Measurements from ENCODE around the gene FUT7.
"Not testable (repeated sequence)": the region's sequence is repeated elsewhere in the genome, so short reads cannot be mapped to it uniquely, and the experiment has no call there.

The FUT7 gene

DNA sequence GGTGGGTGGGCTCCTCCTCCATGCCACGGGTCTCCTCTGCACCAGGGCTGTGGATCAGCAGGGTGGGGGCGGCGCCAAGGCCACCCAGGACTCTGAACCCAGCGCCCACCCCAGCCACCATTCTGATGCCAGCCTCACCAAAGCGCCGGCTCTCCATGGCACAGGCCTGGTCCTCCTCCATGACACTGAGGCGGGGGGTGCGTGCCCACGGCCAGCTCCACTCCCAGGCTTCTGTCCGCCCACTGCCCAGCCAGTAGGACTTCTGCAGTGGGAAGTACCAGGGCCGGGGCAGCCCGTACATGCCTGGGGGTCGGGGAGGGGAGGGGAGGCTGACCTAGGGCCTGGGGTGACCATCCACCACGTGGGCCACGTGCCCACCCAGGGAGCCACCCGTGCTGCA lies 15.5 kb downstream of the FUT7 start:
- DNase-seq: no peak

GRCh38 chr9:137015976-137016375 lies 15.9 kb downstream of the FUT7 start:
- no peak for DNase-seq

- no peak for DNase-seq
Measured at GRCh38 chr9:137015540-137015930, 16.4 kb downstream of the FUT7 start.

DNA sequence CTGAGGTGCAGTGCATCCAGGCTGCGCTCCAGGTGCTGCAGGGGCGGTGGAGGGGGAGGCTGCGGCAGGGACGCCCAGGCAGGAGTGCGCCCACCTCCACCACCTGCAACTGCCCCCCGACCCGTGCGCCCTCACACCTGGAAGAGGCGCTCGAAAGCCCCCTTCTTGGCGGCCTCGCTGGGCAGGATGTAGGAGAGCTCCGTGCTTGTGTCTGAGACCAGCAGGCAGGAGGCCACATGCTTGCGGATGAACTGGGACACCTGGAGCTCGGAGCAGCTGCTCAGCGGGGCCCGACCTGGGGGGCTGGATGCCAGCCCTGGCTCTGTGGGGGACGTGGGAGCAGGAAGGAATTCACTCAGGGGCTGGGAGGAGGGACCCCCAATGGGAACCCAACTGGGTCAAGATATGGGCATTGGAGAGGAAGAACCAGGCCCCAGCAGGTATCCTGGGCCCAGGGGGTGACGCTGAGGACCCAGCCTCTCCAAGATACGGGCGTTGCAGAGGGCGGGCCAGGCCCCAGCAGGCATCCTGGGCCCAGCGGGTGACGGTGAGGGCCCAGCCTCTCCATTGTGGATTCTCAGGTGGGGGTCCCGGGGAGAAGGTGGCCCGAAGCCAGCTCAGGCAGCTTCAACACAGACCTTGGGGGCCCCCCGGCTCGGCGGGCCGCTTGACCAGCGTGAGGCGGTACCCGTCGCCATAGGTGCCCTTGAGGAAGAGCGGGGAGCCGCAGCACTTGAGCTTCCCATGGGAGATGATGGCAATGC lies 16.9 kb downstream of the FUT7 start:
- no peak for DNase-seq

DNA sequence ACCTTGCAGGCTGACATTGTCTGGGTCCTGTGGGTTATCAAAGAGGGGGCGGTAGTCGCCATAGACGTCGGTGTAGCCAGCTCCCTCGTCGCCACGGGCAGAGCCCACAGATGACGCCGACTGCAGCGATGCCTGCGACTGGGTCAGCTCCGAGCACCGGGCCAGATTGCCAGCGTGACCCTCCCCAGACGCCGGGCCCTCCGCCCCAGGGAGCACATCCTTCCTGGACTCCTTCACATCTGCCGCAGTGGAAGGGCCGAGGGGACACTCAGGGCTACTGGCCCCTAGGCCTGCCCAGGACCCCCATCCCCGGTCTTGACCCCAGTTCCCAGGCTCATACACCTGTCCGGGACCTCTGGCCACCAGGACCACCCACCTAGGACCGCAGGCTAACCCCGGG lies 17.7 kb downstream of the FUT7 start:
- no peak for DNase-seq

DNA sequence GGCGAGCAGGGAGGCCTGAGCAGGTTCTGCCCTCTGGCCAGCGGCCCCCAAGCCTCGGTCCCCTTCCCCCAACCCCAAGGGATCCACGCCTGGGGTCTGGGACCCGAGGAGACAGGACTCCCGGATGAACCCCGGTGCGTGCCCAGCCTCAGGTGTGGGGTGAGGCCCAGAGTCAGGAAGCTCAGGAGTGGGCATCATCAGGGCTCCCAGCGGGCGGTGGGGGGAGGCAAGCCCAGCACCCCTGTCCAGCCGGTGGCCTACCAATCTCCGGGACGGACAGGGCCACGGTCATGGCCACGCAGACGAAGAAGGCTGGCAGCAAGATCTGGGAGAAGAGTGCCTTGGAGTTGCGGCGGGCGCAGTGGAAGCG lies 18.3 kb downstream of the FUT7 start:
- DNase-seq: no peak

- DNase-seq: no peak
Measured at GRCh38 chr9:137012694-137013570, 19.0 kb downstream of the FUT7 start.

GRCh38 chr9:137011907-137012675 lies 19.8 kb downstream of the FUT7 start:
- DNase-seq: no peak

- no peak for DNase-seq
Measured at GRCh38 chr9:137011156-137011555, 20.7 kb downstream of the FUT7 start.

DNA sequence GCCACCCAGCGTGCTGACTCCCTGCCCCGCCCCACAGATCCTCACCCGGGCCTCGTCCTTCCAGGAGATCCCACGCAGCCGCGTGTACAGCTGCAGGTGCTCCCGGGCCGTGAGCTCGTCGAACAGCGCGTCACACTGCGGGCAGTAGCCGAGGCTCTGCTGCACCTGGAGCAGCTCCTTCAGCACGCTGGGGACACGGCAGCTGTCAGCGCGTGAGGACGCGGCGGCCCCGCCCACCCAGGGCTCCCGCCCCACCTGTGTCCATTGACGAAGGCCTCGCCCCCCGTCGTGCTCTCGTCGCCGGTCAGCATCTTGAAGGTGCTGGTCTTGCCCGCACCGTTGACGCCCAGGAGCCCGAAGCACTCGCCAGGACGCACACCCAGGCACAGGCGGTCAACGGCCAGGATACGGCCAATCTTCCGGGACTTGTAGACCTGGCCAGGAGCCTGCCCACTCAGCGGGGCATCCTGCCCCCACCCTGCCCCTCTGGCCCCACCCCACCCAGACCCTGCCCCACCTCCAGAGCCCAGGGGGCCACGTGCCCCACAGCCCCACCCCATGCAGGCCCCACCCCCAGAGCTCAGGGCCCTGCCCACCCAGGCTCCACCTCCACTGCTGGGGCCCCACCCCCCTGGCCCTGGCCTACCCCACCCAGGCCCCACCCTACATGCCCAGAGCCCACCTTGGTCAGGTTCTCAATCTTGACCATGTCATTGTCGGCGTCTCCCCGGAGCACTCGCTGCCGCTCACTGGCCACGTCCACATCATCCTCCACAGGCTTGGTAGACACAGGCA lies 21.8 kb downstream of the FUT7 start:
- no peak for DNase-seq

DNA sequence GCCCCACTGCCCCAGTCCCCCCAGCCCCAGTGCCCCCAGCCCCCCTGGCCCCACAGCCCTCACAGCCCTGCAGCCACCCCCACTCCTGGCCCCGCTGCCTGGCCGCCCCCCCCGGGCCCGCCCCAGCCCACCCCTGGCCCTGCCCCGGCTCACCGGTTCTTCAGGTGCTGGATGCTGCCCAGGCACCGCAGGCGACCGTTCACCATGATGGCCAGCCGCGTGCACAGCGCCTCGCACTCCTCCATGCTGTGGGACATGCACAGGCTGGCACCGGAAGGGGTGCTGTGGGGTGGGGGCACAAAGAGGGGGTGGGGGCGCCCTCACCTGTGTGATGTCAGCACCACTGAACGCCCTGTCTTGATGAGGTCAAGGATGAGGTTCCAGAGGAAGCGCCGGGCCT lies 22.7 kb downstream of the FUT7 start:
- DNase-seq: no peak

GRCh38 chr9:137008312-137008711 lies 23.6 kb downstream of the FUT7 start:
- no peak for DNase-seq

GRCh38 chr9:137007816-137008270 lies 24.0 kb downstream of the FUT7 start:
- no peak for DNase-seq

DNA sequence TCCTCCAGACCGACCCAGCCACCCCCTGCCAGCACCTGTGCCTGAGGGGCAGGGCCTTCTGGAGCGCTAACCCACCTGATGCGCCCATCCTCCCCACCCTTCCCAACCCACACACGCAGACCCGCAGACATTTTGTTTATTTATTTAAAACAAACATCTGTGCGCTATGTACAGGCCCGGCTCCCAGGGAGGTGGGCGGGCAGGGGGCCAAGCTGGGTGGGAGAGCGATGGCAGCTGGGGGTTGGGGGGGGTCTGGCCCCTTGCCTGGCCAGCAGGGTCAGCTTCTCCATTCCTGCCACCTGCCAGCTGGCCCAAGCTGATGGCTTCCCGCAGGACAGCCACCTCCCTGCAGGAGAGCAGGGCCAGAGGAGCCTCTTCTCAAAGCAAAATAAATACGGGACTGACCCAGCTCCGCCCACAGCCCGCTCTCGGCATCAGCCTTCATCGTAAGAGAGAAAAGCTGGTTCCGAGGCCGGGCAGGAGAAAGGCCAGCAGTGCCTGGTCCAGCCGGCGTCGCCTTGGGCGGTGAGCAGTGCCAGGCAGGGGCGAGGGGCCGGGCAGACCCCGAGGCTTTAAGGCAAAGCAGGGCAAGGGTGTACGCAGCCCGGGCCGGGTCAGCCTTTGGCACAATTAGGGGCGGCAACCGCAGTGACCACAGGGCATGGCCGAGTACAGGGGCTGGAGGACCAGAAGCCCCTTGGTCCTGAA lies 24.6 kb downstream of the FUT7 start:
- no peak for DNase-seq

- DNase-seq: no peak
Measured at GRCh38 chr9:137006116-137007003, 25.5 kb downstream of the FUT7 start.

- not testable (repeated sequence) for DNase-seq
Measured at GRCh38 chr9:137004285-137004684, 27.6 kb downstream of the FUT7 start.

GRCh38 chr9:137002646-137003041 lies 29.2 kb downstream of the FUT7 start:
- no peak for DNase-seq

DNA sequence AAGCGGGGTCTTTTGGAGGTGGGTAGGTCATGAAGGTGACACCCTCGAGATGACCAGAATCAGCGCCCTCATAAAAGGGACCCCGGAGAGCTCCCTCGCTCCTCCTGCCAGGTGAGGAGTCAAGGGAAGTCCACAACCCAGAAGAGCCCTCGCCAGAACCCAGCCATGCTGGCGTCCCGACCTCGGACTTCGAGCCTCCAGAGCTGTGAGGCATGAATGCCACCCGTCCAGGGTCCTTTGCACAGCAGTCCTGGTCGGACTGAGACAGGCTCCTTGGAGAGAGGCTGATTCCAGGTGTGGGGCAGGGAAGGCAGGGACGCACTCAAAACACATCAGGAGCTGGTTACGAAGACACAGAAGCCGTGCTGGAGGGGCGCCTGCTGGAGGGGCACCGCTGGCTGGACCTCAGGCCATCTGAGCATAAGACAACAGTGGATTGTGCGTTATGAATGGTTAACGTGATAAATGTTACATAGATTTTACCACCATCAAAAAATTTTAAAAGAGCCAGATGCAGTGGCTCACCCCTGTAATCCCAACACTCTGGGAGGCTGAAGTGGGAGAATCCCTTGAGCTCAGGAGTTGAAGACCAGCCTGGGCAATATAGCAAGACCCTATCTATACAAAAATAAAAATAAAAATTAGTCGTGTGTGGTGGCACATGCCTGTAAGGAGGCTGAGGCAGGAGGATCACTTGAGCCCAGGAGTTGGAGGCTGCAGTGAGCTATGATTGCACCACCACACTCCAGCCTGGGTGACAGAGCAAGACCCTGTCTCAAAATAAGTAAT lies 29.8 kb downstream of the FUT7 start:
- DNase-seq: no peak

DNA sequence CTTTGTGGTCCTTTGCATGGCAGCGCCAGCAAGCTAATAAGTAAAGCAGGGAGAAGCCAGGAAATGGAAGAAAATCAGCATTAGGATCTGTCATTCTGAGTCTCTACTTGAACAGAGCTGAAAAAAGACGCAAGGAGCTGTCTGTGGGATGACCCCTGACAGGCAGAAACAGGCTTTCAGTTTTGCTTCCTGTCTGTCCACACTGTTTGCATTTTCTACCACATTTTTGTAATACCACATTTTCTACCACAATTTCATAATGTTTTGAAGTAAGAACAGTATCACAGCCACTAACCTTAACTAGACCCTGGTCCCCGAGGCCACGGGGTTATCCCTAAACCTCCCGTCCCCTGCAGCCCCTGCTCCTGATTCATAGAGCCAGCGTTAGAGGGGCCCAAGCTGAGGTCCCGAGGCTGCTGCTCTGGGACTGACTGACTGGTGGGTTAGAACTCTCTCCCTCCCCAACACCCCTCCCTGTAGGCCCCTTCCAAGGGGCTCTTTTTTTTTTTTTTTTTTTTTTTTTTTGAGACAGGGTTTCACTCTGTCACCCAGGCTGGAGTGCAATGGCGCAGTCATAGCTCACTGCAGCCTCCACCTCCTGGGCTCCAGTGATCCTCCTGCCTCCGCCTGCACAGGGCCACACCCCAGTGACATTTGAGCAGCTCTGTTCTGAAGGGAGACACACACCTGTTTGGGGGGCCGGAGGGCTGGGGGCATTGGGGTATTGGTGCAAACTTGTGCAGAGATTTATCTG lies 31.5 kb downstream of the FUT7 start:
- no peak for DNase-seq

Data from activated gamma-delta T cell treated with Interleukin-2 at 50 U/mL for 16 hours (primary cell).